NCI-H2227 (cell line): ENCODE measurements around the gene ZC3H11A.

Source experiments
- DNase-seq: peaks from one replicate; lab custom pipeline; 2025; ENCODE audit not compliant: unreplicated experiment; lab: John Stamatoyannopoulos, UW

Gene ZC3H11A

GRCh38 chr1:203839081-203839480 lies 43.7 kb downstream of the ZC3H11A start:
- no peak for DNase-seq

GRCh38 chr1:203840208-203840808 lies 44.9 kb downstream of the ZC3H11A start:
- DNase-seq, result no peak

GRCh38 chr1:203842559-203842876 lies 47.1 kb downstream of the ZC3H11A start:
- no peak for DNase-seq

GRCh38 chr1:203843435-203843834 lies 48.0 kb downstream of the ZC3H11A start:
- DNase-seq, result no peak
